SJCRH30 (cell line): ENCODE measurements around the gene SUB1. TPM values are rescaled to one million over a fixed set of nuclear protein-coding genes. Genes with fewer than 3 reads are reported as not detected.

Source experiments
- DNase-seq, 2 experiments: peaks; one replicate each; pipeline ENCODE4 v3.0.0-alpha.2; 2015 to 2020
- H3K27ac ChIP-seq: fragments of 250-450 bp; sonication (Bioruptor Pico); 2 replicates; pipeline ENCODE4 v1.5.1; 2020; ENCODE audit warnings: mild to moderate bottlenecking, moderate library complexity
- H3K27me3 ChIP-seq: fragments of 250-450 bp; sonication (Bioruptor Pico); 2 replicates; pipeline ENCODE4 v1.5.1; 2020; ENCODE audit warnings: mild to moderate bottlenecking, moderate library complexity
- H3K36me3 ChIP-seq: fragments of 250-450 bp; sonication (Bioruptor Pico); 2 replicates; pipeline ENCODE4 v1.5.1; 2020; ENCODE audit warnings: mild to moderate bottlenecking, moderate library complexity
- H3K4me1 ChIP-seq: fragments of 250-450 bp; sonication (Bioruptor Pico); 2 replicates; pipeline ENCODE4 v1.5.1; 2020; ENCODE audit warnings: mild to moderate bottlenecking, moderate library complexity
- H3K4me3 ChIP-seq: fragments of 250-450 bp; sonication (Bioruptor Pico); 2 replicates; pipeline ENCODE4 v1.5.1; 2020; ENCODE audit warnings: mild to moderate bottlenecking, moderate library complexity
- H3K9me3 ChIP-seq: fragments of 250-450 bp; sonication (Bioruptor Pico); replicated peaks from 2 replicates; pipeline ENCODE4 v1.5.1; 2020; ENCODE audit warnings: mild to moderate bottlenecking, moderate library complexity
- total RNA-seq: library from RNA; depleted of rRNA; stranded (reverse); fragments of >200 nt; shearing (Covaris generic); gene quantifications from 2 replicates; pipeline ENCODE4 v1.2.3, GENCODE V29; 2014

The SUB1 gene
- total RNA-seq, 1 experiment from 2014 or later = 397 TPM

GRCh38 chr5:32601623-32602295, 16.4 kb downstream of the SUB1 start:
- no peaks in the 10 kb centered on the region for H3K9me3 ChIP-seq
- H3K27ac ChIP-seq = no peak overlapping the region
- peaks cover 3% of the 10 kb centered on the region; the same call in 1 of the 2 replicates for H3K4me1 ChIP-seq
- no peak for DNase-seq
- peaks cover 69% of the 10 kb centered on the region for H3K36me3 ChIP-seq
- no peaks in the 10 kb centered on the region for H3K27me3 ChIP-seq
- H3K4me3 ChIP-seq = no peak overlapping the region

GRCh38 chr5:32602906-32603305, 17.5 kb downstream of the SUB1 start:
- Histone ChIP-seq H3K4me1 (peaks cover 3% of the 10 kb centered on the region; the same call in 1 of the 2 replicates), H3K36me3 (peaks cover 57% of the 10 kb centered on the region), H3K27me3 (no peaks in the 10 kb centered on the region), H3K27ac (no peak overlapping the region), H3K9me3 (no peaks in the 10 kb centered on the region), H3K4me3 (no peak overlapping the region)
- no peak for DNase-seq

- Histone ChIP-seq H3K4me1 (no peaks in the 10 kb centered on the region; the same call in 1 of the 2 replicates), H3K27me3 (no peaks in the 10 kb centered on the region), H3K9me3 (no peaks in the 10 kb centered on the region), H3K4me3 (no peak overlapping the region), H3K36me3 (peaks cover 36% of the 10 kb centered on the region), H3K27ac (no peak overlapping the region)
- no peak for DNase-seq
Observed at GRCh38 chr5:32604800-32605765, 19.7 kb downstream of the SUB1 start.

- Histone ChIP-seq H3K4me3 (no peak overlapping the region), H3K4me1 (no peaks in the 10 kb centered on the region), H3K36me3 (peaks cover 29% of the 10 kb centered on the region), H3K27ac (no peak overlapping the region), H3K9me3 (no peaks in the 10 kb centered on the region), H3K27me3 (no peaks in the 10 kb centered on the region)
- no peak for DNase-seq
Observed at GRCh38 chr5:32605766-32606152, 20.4 kb downstream of the SUB1 start.

GRCh38 chr5:32612134-32612888, 27.0 kb downstream of the SUB1 start:
- Histone ChIP-seq H3K36me3 (no peaks in the 10 kb centered on the region), H3K27me3 (no peaks in the 10 kb centered on the region), H3K4me1 (no peaks in the 10 kb centered on the region), H3K9me3 (no peaks in the 10 kb centered on the region), H3K27ac (no peak overlapping the region), H3K4me3 (no peak overlapping the region)
- DNase-seq = no peak

GRCh38 chr5:32613050-32613672, 27.8 kb downstream of the SUB1 start:
- Histone ChIP-seq H3K27me3 (no peaks in the 10 kb centered on the region), H3K27ac (no peak overlapping the region), H3K36me3 (no peaks in the 10 kb centered on the region), H3K4me1 (no peaks in the 10 kb centered on the region), H3K4me3 (no peak overlapping the region), H3K9me3 (no peaks in the 10 kb centered on the region)
- DNase-seq = peak; percentile 70 to 90

- H3K4me3 ChIP-seq = no peak overlapping the region
- H3K9me3 ChIP-seq = no peaks in the 10 kb centered on the region
- no peak for DNase-seq
- H3K27ac ChIP-seq = no peak overlapping the region
- no peaks in the 10 kb centered on the region for H3K4me1 ChIP-seq
- H3K36me3 ChIP-seq = no peaks in the 10 kb centered on the region; the same call in 1 of the 2 replicates
- no peaks in the 10 kb centered on the region for H3K27me3 ChIP-seq
Observed at GRCh38 chr5:32615236-32615635, 29.9 kb downstream of the SUB1 start.

- Histone ChIP-seq H3K4me3 (no peak overlapping the region), H3K9me3 (no peaks in the 10 kb centered on the region), H3K27me3 (no peaks in the 10 kb centered on the region), H3K36me3 (no peaks in the 10 kb centered on the region; the same call in 1 of the 2 replicates), H3K27ac (no peak overlapping the region), H3K4me1 (no peaks in the 10 kb centered on the region)
- no peak for DNase-seq
Observed at GRCh38 chr5:32618962-32619361, 33.6 kb downstream of the SUB1 start.

GRCh38 chr5:32621256-32621655, 35.9 kb downstream of the SUB1 start:
- Histone ChIP-seq H3K36me3 (no peaks in the 10 kb centered on the region; the same call in 1 of the 2 replicates), H3K27ac (no peak overlapping the region), H3K27me3 (no peaks in the 10 kb centered on the region), H3K4me3 (no peak overlapping the region), H3K4me1 (no peaks in the 10 kb centered on the region), H3K9me3 (no peaks in the 10 kb centered on the region)
- no peak for DNase-seq

- no peak overlapping the region for H3K27ac ChIP-seq
Observed at GRCh38 chr5:32625106-32625505, 39.7 kb downstream of the SUB1 start.

GRCh38 chr5:32625547-32625946, 40.2 kb downstream of the SUB1 start:
- DNase-seq = no peak
- Histone ChIP-seq H3K4me3 (no peak overlapping the region), H3K36me3 (no peaks in the 10 kb centered on the region), H3K4me1 (no peaks in the 10 kb centered on the region), H3K27me3 (no peaks in the 10 kb centered on the region), H3K9me3 (no peaks in the 10 kb centered on the region), H3K27ac (no peak overlapping the region)

More at GRCh38 chr5:32625106-32625505, 39.7 kb downstream of the SUB1 start:
- Histone ChIP-seq H3K36me3 (no peaks in the 10 kb centered on the region), H3K4me1 (no peaks in the 10 kb centered on the region), H3K4me3 (no peak overlapping the region), H3K27me3 (no peaks in the 10 kb centered on the region), H3K9me3 (no peaks in the 10 kb centered on the region)
- DNase-seq = no peak

- no peak for DNase-seq
Observed at GRCh38 chr5:32627219-32627870, 42.0 kb downstream of the SUB1 start.

GRCh38 chr5:32628049-32628844, 42.9 kb downstream of the SUB1 start:
- Histone ChIP-seq H3K27me3 (no peaks in the 10 kb centered on the region), H3K27ac (no peak overlapping the region), H3K9me3 (no peaks in the 10 kb centered on the region), H3K36me3 (no peaks in the 10 kb centered on the region), H3K4me3 (no peak overlapping the region), H3K4me1 (no peaks in the 10 kb centered on the region)
- no peak for DNase-seq

More at GRCh38 chr5:32627219-32627870, 42.0 kb downstream of the SUB1 start:
- Histone ChIP-seq H3K36me3 (no peaks in the 10 kb centered on the region), H3K9me3 (no peaks in the 10 kb centered on the region), H3K27ac (no peak overlapping the region), H3K4me3 (no peak overlapping the region), H3K4me1 (no peaks in the 10 kb centered on the region), H3K27me3 (no peaks in the 10 kb centered on the region)
